ENCODE results near the gene ALDH1L2. TPM values are rescaled to one million over a fixed set of nuclear protein-coding genes. Genes with fewer than 3 reads are reported as not detected.

Gene ALDH1L2
- total and polyA plus RNA-seq, 2 experiments from 2014 or later, result 0.12 to 0.63 TPM

- no peaks in the 10 kb centered on the region for H3K27me3 ChIP-seq
- DNase-seq (ENCODE audit: low read depth in 1 of 2, low spot score in 1 of 2), result no peak
- no peak overlapping the region for H3K27ac ChIP-seq
- TF ChIP-seq CTCF (IDR thresholded peaks at IDR 0.05; ENCODE audit: low read depth, low read length), result no peak
- H3K36me3 ChIP-seq, result no peaks in the 10 kb centered on the region
- no peaks in the 10 kb centered on the region for H3K9me3 ChIP-seq (ENCODE audit: low read depth)
- H3K4me3 ChIP-seq, result no peak overlapping the region
- H3K4me1 ChIP-seq (ENCODE audit: low read depth), result no peaks in the 10 kb centered on the region
Observed at GRCh38 chr12:105047308-105047707, 37.0 kb downstream of the ALDH1L2 start.

- no peak for TF ChIP-seq CTCF (IDR thresholded peaks at IDR 0.05; ENCODE audit: low read depth, low read length)
- H3K27ac ChIP-seq, result no peak overlapping the region
- H3K9me3 ChIP-seq (ENCODE audit: low read depth), result no peaks in the 10 kb centered on the region
- no peaks in the 10 kb centered on the region for H3K27me3 ChIP-seq
- DNase-seq (ENCODE audit: low read depth in 1 of 2, low spot score in 1 of 2), result peak in 1 of 2 donors; percentile 62
- H3K4me3 ChIP-seq, result no peak overlapping the region
- no peaks in the 10 kb centered on the region for H3K36me3 ChIP-seq
- no peaks in the 10 kb centered on the region for H3K4me1 ChIP-seq (ENCODE audit: low read depth)
Observed at GRCh38 chr12:105041186-105041585, 43.1 kb downstream of the ALDH1L2 start.

DNA sequence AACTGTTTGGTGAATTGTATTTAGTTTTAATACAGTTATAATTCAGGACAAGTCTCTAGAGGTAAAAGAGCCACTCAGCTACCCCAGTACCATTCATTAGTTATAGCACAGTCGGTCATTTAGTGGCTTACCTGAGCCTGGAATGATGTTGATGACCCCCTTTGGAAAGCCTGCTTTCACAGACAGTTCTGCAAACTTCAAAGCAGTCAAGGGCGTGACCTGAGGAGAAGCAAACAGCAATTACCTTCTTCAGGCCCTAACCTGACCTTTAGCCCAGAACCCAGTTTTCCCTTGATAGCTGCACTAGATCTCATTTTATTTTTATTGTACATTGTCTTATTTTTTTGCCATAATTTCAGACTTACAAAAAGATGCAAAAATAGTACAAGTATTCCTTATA is 43.8 kb downstream of the ALDH1L2 start:
- Histone ChIP-seq H3K27ac (no peak overlapping the region), H3K4me1 (ENCODE audit: low read depth) (no peaks in the 10 kb centered on the region), H3K4me3 (no peak overlapping the region), H3K27me3 (no peaks in the 10 kb centered on the region), H3K36me3 (no peaks in the 10 kb centered on the region), H3K9me3 (ENCODE audit: low read depth) (no peaks in the 10 kb centered on the region)
- DNase-seq (ENCODE audit: low read depth in 1 of 2, low spot score in 1 of 2), result no peak
- no peak for TF ChIP-seq CTCF (IDR thresholded peaks at IDR 0.05; ENCODE audit: low read depth, low read length)

DNA sequence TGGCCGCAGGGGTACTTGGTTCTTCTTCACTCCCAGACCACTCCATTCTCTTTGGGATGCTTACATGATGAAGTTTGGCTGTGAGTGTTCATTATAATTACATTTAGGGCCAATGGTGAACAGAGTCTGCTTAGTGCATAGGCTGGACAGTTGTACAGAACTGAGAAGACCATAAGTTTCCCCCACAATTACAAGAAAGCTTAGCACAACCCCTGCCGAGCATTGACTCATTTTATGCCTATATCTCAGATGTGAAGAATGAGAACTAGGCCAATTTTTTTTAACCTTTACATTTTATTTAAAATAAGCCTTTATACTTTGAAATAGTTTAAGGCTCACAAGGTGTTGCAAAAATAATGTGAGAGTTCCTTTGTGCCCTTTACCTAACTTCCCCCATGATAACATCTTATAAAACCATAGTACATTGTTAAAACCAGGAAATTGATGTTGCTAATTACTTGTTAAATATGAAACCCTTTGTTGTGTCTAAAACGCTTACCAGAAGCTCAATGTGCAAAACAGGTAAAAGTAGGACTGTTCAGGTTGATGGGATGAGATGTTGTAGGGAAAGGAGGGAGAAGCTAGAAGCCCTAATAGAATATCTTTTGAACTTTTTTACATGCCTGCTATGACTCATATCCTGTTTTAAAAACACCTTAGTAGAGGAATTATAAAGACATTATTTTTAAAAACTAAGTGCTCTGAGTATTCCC is 47.2 kb downstream of the ALDH1L2 start:
- no peak for TF ChIP-seq CTCF (IDR thresholded peaks at IDR 0.05; ENCODE audit: low read depth, low read length)
- no peaks in the 10 kb centered on the region for H3K27me3 ChIP-seq
- H3K9me3 ChIP-seq (ENCODE audit: low read depth), result no peaks in the 10 kb centered on the region

GRCh38 chr12:105033851-105034250 is 50.4 kb downstream of the ALDH1L2 start:
- Histone ChIP-seq H3K27me3 (no peaks in the 10 kb centered on the region), H3K9me3 (ENCODE audit: low read depth) (no peaks in the 10 kb centered on the region), H3K4me1 (ENCODE audit: low read depth) (no peaks in the 10 kb centered on the region), H3K4me3 (no peak overlapping the region), H3K27ac (no peak overlapping the region), H3K36me3 (no peaks in the 10 kb centered on the region)
- DNase-seq (ENCODE audit: low read depth in 1 of 2, low spot score in 1 of 2), result no peak
- no peak for TF ChIP-seq CTCF (IDR thresholded peaks at IDR 0.05; ENCODE audit: low read depth, low read length)

More for the DNA sequence above, 47.2 kb downstream of the ALDH1L2 start:
- Histone ChIP-seq H3K4me1 (ENCODE audit: low read depth) (no peaks in the 10 kb centered on the region), H3K4me3 (no peak overlapping the region), H3K36me3 (no peaks in the 10 kb centered on the region), H3K27ac (no peak overlapping the region)
- DNase-seq (ENCODE audit: low read depth in 1 of 2, low spot score in 1 of 2), result no peak

All from cardiac muscle cell (in vitro differentiated cells and primary cell).